Measurements from ENCODE around the gene SCMH1. TPM values are rescaled to one million over a fixed set of nuclear protein-coding genes. Genes with fewer than 3 reads are reported as not detected.

The SCMH1 gene
- total and polyA plus RNA-seq, 2 of the 4 experiments (the other 2 are of a cell fraction) = 9.0 to 19.4 TPM

DNA sequence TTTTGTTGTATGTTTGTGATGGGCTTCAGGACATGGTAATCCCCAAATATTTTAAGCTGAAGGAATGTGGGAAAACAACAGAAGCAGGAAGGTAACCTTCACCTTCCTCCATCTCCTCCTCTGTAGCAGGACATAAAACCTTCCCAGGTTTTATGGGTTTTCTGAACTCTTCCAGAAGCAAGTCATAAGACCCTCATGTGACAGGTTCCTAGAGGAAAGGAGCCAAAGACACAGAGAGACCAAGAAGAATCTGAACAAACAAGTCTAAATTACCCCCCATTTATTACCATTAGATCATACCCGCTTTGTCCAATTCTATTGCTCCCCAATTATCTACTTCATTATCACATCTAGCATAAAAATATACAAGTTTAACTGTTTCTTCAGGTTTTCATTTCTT is 28.8 kb downstream of the SCMH1 start:
- in situ Hi-C loops (cut with MboI; ENCODE audit: low sequenced_read_pairs) (no loop called here), dilution Hi-C loops (cut with HindIII; ENCODE audit: low sequenced_read_pairs, unreplicated experiment) (no loop called here), intact Hi-C loops (cut with micrococcal nuclease) (no loop called here)
- H3K4me3 ChIP-seq (ENCODE audit: insufficient read depth, low read depth, low read length) = no peak overlapping the region
- H2AK9ac ChIP-seq (replicated peaks; ENCODE audit: low read depth, low read length, poor library complexity) = no peak overlapping the region
- TF ChIP-seq FOS (IDR thresholded peaks at IDR 0.05; ENCODE audit: low read depth, low read length) (no peak), POLR2A (IDR thresholded peaks at IDR 0.05; ENCODE audit: low read depth, low read length) (no peak), RCOR1 (IDR thresholded peaks at IDR 0.05; ENCODE audit: insufficient replicate concordance, low read length) (no peak), CHD1 (IDR thresholded peaks at IDR 0.05; ENCODE audit: low read depth, low read length) (no peak), BHLHE40 (IDR thresholded peaks at IDR 0.05; ENCODE audit: low read depth, low read length) (no peak), MAZ (IDR thresholded peaks at IDR 0.05; ENCODE audit: borderline replicate concordance, low read depth, low read length) (no peak), MXI1 (IDR thresholded peaks at IDR 0.05; ENCODE audit: borderline replicate concordance, low read depth, low read length) (no peak), RAD21 (IDR thresholded peaks at IDR 0.05; ENCODE audit: low read length) (no peak), CEBPB (IDR thresholded peaks at IDR 0.05; ENCODE audit: low read depth, low read length) (no peak), MAFK (IDR thresholded peaks at IDR 0.05; ENCODE audit: low read depth, low read length) (no peak)
- TF ChIP-seq, protein P1, sequence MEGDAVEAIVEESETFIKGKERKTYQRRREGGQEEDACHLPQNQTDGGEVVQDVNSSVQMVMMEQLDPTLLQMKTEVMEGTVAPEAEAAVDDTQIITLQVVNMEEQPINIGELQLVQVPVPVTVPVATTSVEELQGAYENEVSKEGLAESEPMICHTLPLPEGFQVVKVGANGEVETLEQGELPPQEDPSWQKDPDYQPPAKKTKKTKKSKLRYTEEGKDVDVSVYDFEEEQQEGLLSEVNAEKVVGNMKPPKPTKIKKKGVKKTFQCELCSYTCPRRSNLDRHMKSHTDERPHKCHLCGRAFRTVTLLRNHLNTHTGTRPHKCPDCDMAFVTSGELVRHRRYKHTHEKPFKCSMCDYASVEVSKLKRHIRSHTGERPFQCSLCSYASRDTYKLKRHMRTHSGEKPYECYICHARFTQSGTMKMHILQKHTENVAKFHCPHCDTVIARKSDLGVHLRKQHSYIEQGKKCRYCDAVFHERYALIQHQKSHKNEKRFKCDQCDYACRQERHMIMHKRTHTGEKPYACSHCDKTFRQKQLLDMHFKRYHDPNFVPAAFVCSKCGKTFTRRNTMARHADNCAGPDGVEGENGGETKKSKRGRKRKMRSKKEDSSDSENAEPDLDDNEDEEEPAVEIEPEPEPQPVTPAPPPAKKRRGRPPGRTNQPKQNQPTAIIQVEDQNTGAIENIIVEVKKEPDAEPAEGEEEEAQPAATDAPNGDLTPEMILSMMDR (conservative IDR thresholded peaks at IDR 0.05; ENCODE audit: low read depth, low read length) = no peak
- TF ChIP-seq, protein P2, sequence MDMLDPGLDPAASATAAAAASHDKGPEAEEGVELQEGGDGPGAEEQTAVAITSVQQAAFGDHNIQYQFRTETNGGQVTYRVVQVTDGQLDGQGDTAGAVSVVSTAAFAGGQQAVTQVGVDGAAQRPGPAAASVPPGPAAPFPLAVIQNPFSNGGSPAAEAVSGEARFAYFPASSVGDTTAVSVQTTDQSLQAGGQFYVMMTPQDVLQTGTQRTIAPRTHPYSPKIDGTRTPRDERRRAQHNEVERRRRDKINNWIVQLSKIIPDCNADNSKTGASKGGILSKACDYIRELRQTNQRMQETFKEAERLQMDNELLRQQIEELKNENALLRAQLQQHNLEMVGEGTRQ (IDR thresholded peaks at IDR 0.05; ENCODE audit: low read depth, low read length) = no peak
- H3K18ac ChIP-seq (ENCODE audit: low read depth, low read length) = no peak overlapping the region
- no peaks in the 10 kb centered on the region for H3K9me1 ChIP-seq (ENCODE audit: insufficient read depth, low read length)
- peaks cover 2% of the 10 kb centered on the region; the same call in 1 of the 2 replicates for H3K9me3 ChIP-seq (ENCODE audit: control insufficient read depth, insufficient read depth, low read length)
- H3K56ac ChIP-seq (ENCODE audit: extremely low read depth, insufficient read depth, low read length) = no peak overlapping the region
- ATAC-seq (ENCODE audit: low read depth) (no peak), DNase-seq (no peak)
- no peak overlapping the region for H3K9ac ChIP-seq (ENCODE audit: low read depth, low read length)
- no TSS peak for BruUV-seq (replicated peaks)
- ChIA-PET CTCF (no interaction called here), POLR2A (ENCODE audit: unreplicated experiment) (no interaction called here)
- H2AK5ac ChIP-seq (ENCODE audit: low read depth, low read length) = no peak overlapping the region
- no peak overlapping the region for H3K4ac ChIP-seq (ENCODE audit: low read depth, low read length)
- no peak overlapping the region for H3K27ac ChIP-seq (ENCODE audit: insufficient read depth, low read length)
- H2BK15ac ChIP-seq (ENCODE audit: low read depth, low read length) = no peak overlapping the region
- no peak overlapping the region for H2BK120ac ChIP-seq (ENCODE audit: low read depth, low read length)
- H3K27me3 ChIP-seq (ENCODE audit: control insufficient read depth, insufficient read depth, low read length) = no peaks in the 10 kb centered on the region
- H2BK5ac ChIP-seq (ENCODE audit: low read depth, low read length, poor library complexity, severe bottlenecking) = no peak overlapping the region
- no peak overlapping the region for H4K5ac ChIP-seq (ENCODE audit: low read depth, low read length)
- no peak overlapping the region for H3K4me2 ChIP-seq (ENCODE audit: low read depth, low read length)
- H3K23ac ChIP-seq (ENCODE audit: low read depth, low read length) = no peak overlapping the region
- 0 out of 2 replicates have a peak, but pooled peaks cover 1% of the 10 kb centered on the region for H3K36me3 ChIP-seq (ENCODE audit: control insufficient read depth, insufficient read depth, low read length)
- no peak overlapping the region for H4K8ac ChIP-seq (ENCODE audit: low read depth in 2 of 2, low read length in 2 of 2)
- H3K14ac ChIP-seq (replicated peaks; ENCODE audit: low read depth, low read length) = no peak overlapping the region
- H3K4me1 ChIP-seq (ENCODE audit: control insufficient read depth, insufficient read depth, low read length) = no peaks in the 10 kb centered on the region
- 100% methylated on average over 1 of the region's 1 CpG; no CpG with 5 or more reads in 1 of the 2 experiments for WGBS, 2 experiments (ENCODE audit: extremely low coverage in 2 of 2, insufficient read length in 1 of 2)
- H2AFZ ChIP-seq (replicated peaks; ENCODE audit: low read length, poor library complexity) = no peak overlapping the region
- H2BK20ac ChIP-seq (ENCODE audit: low read depth, low read length) = no peak overlapping the region
- H3K79me1 ChIP-seq (ENCODE audit: low read depth in 1 of 2, low read length in 2 of 2) = peaks cover 5 to 11% of the 10 kb centered on the region in 2 experiments; a peak in 3 of 4 replicates
- H4K91ac ChIP-seq (ENCODE audit: insufficient read depth, low read depth, low read length) = no peak overlapping the region
- H4K20me1 ChIP-seq (ENCODE audit: insufficient read depth, low read length) = no peaks in the 10 kb centered on the region

All from IMR-90 (cell line).